ENCODE measurements around the gene CFAP57.
A peak's percentile ranks its signal among the peaks of the same experiment; 100 is the strongest.
"Not testable (repeated sequence)": the region's sequence is repeated elsewhere in the genome, so short reads cannot be mapped to it uniquely, and the experiment has no call there.

The CFAP57 gene

DNA sequence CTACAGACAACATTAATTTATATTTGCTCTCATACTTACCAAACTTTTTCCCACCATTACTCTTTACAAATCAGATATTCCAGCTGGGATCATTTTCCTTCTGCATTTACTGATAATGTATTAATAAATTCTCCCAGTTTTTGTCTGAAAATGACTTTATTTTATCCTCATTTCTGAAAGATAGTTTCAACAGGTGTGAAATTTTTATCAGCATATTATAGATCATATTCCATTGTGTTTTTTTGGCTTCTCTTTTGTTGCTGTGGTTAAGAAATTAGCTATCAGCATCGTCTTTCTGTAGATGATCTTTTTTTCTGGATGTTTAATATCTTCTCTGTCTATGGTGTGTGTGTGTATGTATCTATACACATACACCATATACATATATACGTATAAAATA, 2.7 kb downstream of the CFAP57 start:
- no peak for DNase-seq (ENCODE audit: low spot score)

DNA sequence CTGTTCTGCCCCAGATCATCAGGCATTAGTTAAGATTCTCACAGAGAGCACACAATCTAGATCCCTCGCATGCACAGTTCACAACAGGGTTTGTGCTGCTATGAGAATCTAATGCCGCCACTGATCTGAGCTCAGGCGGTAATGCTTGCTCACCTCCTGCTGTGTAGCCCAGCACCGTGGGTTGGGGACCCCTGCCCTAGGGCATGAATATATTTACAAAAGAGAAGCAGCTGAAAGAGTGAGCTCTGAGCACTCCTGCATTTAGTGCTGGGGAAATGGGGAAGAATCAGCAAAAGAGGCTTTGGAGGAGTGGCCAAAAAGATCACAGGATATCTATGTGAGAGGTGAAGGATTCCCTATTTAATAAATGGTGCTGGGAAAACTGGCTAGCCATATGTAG, 5.6 kb downstream of the CFAP57 start:
- DNase-seq (ENCODE audit: low spot score): no peak

DNA sequence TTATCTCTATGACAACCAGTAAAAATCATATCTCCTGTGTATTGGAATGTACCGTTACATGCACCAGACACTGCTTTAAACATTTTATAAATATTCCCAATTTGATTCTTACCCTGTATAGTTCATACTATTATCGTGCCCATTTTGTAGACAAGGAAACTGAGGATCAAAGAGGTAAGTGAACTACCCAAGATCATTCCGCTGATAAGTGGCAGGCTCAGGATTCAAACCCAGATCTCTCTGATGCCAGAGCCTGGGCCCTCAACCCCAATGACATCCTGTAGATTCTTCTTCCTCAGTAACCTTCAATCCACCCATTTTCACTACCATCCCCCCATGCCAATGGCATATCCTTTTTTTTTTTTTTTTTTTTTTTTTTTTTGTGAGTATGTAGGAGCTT, 12.3 kb downstream of the CFAP57 start:
- no peak for DNase-seq (ENCODE audit: low spot score)

DNA sequence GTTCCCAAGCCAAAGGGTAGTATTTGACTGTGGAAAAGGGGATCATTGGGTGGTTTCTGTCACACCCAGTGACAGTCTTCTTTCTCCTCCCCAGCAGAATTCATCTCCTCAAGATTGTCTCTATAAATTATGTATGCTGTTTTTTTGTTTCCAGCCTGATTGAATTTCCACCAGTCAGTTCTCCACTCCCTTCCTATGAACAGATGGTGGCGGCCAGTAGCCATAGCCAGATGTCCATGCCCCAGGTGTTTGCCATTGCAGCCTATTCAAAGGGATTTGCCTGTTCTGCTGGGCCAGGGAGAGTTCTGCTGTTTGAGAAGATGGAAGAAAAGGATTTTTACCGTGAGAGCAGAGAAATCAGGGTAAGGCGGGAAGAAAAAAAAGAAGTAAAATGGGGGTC, 12.9 kb downstream of the CFAP57 start:
- no peak for DNase-seq (ENCODE audit: low spot score)

DNA sequence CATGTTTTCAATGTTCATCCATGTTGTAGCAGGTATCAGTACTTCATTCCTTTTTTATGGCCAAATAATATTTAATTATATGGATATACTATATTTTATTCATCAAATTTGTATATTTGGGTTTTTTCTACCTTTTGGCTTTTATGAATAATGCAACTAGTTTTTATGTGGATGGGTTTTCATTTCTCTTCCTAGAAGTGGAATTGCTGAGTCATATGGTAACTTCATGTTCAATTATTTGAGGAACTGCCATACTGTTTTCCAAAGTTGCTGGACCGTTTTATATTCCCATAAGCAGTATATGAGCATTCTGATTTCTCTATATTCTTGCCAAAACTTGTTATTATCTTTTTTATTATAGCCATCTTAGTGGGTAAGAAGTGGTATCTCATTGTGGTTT, 16.0 kb downstream of the CFAP57 start:
- DNase-seq (ENCODE audit: low spot score): no peak

DNA sequence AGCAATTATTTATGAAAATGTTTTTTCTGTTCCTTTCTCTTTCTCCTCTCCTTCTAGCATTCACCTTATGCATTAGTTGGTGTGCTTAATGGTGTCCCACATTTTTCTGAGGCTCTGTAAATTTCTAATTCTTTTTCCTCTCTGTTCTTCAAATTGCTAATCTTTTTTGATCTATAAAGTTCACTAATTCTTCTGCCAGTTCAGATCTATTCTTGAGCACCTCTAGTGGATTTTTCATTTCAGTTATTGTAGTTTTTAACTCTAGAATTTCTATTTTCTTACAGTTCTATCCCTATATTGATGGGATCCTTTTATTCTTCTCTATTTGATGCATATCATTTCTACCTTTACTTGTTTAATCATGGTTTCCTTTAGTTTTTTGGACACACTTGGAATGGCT, 22.4 kb downstream of the CFAP57 start:
- no peak for DNase-seq (ENCODE audit: low spot score)

DNA sequence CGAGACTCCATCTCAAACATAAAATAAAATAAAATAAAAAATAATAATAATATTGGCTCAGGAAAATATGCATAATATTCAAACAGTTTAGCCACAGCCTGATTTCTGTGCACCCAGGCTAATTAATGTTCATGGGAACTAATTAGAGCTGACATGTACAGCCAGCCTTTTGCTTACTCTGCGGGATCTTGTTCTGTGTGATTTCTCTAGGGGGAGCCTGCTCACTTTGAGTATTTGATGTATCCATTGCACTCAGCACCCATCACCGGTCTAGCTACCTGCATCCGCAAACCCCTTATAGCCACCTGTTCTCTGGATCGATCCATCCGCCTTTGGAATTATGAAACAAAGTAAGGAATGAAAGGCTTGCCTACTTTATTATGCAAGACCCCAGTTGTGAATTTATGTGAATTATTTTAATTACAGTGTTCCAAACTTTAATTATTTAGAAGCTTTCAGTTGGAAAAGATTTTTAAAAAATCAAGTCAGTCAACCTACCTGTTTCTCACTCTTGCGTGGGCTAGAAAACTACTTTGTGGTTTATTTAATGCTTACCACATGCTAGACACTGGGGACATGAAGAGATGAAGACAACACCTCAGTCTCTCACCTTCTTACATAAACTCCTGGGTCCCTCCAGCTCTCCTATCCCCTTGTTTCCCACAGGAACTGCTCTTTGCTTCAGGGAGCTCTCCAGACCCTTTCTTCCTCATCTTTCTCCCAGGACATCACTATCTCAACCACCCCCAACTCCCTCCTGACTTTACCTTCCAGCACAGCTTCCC, 25.4 kb downstream of the CFAP57 start:
- DNase-seq (ENCODE audit: low spot score): no peak

DNA sequence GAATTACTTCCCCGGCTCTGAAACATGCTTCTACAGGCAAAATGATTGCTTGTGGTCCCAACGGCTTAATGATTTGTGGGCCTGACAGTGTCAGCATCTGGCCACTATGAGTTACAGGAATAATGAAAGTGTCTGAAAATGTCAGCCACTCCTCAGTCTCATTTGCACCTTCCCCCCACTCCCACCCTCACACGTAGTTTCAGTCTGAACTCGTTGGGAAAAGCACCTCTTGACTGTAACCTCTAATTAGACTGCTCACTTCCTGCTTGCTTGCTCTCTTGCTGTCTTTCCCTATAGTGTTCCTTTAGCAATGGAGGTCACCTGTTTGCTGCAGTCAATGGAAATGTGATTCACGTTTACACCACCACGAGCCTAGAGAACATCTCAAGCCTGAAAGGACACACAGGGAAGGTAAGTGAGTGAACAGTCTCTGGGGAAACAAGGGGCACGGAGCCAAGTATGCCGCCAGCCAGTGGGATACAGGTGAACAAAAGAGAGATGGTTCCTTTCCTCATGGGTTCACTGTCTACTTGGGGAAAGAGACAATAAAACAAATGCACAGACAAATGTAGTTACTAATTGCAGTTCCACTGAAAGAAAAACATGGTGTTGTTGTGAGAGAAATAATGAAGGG, 27.1 kb downstream of the CFAP57 start:
- DNase-seq (ENCODE audit: low spot score): no peak

DNA sequence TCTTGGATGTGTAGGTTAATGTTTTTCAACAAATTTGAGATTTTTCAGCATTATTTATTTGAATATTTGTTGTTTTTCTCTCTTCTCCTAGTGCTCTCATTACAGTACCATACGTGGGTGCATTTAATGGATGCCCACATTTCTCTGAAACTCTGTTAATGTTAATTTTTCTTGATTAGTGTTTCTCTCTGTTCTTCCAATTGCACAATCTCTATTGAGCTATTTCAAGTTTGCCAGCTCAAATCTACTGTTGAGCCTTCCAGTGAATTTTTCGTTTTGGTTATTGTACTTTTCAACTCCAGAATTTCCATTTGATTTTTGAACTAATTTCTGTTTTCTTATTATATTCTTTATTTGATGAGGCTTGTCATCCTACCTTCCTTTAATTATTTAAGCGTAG, 31.7 kb downstream of the CFAP57 start:
- DNase-seq (ENCODE audit: low spot score): no peak

DNA sequence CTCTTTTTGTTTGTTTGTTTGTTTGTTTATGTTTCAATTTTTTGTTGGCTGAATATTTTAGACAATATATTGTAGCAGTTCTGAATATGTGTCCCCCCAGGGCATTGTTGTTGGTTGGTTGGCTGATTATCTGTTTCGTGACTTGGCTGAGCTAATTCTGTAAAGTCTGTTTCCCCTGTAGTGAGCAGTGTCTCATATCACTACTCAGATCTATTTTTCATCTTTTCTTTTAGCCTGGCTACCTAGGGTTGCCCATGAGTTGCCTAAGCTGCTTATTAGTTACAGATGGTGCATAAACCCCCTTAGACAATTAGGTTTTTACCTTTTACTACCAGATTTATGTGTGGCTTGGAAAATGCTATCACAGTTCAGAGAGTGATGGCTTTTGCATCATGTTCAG, 32.3 kb downstream of the CFAP57 start:
- DNase-seq (ENCODE audit: low spot score): no peak

DNA sequence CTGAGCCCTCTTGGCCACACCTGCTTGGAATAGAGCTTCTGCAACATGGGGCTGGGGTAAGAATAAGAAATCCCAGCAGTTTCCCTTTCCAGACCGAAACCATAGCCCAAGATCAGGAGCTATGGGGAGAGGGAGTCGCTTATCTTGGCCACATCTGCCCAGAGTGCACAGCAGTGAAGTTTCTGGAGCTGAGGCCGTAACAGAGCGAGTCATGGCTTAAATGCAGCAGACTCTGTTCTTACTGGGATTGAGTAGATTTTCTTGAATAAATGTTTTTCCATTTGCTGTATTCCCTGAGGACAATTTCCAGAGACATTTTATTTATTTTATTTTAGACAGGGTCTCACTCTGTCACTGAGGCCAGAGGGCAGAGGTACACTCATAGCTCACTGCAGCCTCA, 33.5 kb downstream of the CFAP57 start:
- no peak for DNase-seq (ENCODE audit: low spot score)

DNA sequence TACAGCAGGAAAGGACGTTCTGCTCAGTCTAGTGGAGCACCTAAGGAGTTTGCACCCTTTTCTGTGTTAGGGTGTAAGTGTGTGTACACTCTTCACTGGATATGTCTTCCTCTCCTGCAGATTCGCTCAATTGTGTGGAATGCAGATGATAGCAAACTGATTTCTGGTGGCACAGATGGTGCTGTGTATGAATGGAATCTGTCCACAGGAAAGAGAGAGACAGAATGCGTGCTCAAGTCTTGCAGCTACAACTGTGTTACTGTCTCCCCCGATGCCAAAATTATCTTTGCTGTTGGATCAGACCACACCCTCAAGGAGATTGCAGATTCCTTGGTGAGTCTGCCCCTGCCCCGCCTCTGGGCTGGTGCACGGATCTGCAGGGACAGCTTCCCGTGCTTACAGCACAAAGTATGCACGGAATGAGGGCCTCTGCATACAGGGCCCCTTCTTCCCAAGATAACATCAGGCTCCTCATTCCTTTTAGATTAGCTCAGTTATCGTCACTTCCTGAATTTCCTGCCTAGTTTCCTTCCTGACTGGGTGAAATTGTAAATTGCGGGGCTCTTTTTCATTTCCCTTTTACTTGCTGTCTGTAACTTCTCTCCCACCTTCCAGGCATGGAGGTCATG, 34.6 kb downstream of the CFAP57 start:
- peak; percentile 47 for DNase-seq (ENCODE audit: low spot score)

DNA sequence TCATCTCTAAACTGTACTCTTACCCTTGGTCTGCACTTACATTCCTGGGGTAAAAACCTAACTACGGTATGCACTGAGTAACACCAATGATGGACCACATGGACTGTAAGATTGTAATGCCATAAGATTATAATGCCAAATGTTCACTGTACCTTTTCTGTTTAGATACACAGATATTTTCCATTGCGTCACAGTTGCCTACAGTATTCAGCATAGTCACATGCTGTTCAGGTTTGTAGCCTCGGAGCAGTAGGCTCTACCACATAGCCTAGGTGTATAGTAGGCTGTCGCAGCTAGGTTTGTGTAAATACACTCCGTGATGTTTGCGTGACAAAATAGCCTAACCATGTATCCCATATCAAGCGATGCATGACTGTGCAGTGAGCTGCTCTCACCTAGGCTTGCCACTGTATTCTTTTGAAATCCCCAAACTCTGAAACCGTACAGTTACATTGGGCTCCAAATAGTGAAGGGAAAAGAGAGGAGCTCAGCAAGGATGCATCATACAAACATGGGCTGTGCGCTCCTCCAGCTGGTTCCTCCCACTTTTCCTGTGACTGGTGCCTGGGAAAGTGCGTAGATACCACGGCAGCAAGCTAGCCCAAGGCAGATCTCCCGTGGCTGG, 35.2 kb downstream of the CFAP57 start:
- DNase-seq (ENCODE audit: low spot score): no peak

DNA sequence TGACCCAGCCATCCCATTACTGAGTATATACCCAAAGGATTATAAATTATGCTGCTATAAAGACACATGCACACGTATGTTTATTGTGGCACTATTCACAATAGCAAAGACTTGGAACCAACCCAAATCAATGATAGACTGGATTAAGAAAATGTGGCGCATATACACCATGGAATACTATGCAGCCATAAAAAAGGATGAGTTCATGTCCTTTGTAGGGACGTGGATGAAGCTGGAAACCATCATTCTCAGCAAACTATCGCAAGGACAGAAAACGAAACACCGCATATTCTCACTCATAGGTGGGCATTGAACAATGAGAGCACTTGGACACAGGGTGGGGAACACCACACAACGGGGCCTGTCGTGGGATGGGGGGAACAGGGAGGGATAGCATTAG, 36.1 kb downstream of the CFAP57 start:
- DNase-seq (ENCODE audit: low spot score): not testable (repeated sequence)

DNA sequence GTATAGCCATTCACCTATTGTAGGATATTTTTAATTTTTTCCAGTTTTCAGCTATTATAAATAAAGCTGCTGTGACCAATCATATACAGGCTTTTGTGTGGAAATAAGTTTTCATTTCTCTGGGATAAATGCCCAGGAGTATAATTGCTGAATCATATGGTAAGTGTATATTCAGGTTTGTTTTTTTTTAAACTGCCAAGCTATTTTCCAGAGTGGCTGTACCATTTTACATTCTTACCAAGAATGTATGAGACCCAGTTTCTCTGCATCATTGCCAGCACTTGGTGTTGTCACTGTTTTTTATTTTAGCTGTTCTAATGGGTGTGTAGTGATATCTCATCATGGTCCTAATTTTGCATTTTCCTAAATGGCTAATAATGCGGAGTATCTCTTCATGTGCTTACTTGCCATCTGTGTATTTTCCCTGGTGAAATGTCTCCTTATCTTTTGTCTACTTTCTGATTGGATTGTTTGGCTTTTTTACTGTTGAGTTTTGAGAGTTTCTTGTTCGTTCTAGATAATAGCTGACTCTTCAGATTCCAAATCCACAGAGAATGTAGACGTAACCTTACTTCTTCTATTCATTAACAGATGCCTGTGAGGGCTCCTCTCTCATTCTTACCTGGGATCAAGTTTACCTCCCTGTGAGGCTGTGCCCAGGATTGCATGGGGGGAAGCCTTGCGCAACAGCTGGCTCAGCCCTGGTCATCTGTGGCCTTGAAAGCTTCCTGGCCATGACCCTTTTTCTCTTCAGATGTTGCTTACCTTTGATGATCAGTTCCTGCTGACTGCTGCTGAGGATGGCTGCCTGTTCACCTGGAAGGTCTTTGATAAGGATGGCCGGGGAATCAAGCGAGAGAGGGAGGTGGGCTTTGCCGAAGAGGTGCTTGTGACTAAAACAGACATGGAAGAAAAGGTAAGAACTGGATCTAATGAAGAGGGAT, 42.6 kb downstream of the CFAP57 start:
- no peak for DNase-seq (ENCODE audit: low spot score)

DNA sequence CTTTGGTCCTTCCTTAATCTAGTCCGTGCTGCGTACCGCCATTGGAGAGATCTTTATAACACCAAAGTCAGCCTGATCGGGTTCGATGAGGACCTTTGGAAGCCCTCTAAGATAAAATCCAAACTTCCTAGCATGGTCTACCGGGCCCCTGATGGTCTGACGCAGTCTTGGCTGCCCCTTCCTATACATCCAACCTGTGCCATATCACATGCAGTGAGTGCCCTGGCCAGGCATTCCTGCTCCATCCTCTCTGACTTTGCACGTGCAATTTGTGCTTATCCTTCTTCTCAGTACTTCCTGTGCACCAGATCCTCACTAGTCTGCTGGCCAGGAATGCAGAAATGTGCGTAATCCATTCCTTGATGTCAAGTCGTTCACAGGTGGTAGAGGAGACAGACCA, 45.6 kb downstream of the CFAP57 start:
- DNase-seq (ENCODE audit: low spot score): no peak

DNA sequence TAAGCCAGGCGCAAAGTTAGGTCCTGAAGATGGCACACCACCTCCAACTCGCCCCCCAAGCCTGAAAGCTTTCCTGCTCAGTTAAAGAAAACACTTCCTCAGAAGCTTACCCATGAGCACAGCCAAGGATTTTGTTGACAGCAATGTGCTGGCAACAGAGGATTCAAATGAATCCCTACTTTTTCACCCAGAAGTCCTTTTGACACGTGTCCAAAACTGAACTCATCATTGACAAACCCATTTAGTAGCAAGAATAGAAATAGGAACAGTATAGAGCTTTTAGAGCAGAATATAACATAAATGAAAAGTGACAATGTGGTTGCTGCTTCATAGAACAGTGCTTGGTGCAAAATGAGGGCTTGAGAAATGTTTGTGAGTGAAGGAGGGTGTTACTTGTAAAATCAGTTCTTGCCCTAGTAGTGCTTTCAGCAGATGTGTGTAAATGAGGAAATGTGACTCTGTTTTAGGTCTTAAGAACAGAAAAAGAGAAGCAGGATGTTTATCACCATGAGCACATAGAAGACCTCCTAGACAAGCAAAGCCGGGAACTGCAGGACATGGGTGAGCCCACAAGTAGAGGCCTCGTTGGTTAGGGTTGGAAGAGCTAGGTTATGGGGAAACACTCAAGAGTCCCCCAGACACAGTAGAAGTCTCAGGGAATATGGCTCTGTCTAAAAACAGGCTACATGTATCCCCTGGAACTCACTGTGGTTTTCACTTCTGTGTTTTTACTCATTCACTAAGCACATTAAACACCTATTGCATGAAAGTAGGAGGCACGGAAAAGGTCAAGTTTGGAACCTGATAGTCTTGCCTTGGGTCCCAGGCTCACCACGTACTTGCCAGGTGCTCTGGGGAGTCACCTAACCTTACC, 49.0 kb downstream of the CFAP57 start:
- no peak for DNase-seq (ENCODE audit: low spot score)

DNA sequence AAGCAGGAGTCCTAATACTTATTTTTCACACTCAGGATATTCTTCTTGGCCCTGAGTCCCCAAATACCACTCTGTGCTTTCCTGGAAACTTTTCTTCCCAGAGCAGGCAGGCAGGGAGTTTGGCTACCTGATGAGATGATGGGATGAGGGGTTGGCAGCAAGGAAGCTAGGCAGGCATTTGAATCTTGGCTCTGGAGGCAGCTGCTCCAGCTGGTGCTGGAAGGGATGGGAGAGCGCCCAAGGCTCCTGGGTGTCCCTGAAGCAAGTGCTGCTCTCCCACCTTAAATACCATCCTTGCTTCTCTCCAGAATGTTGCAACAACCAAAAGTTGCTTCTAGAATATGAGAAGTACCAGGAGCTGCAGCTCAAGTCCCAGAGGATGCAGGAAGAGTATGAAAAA, 49.7 kb downstream of the CFAP57 start:
- no peak for DNase-seq (ENCODE audit: low spot score)

DNA sequence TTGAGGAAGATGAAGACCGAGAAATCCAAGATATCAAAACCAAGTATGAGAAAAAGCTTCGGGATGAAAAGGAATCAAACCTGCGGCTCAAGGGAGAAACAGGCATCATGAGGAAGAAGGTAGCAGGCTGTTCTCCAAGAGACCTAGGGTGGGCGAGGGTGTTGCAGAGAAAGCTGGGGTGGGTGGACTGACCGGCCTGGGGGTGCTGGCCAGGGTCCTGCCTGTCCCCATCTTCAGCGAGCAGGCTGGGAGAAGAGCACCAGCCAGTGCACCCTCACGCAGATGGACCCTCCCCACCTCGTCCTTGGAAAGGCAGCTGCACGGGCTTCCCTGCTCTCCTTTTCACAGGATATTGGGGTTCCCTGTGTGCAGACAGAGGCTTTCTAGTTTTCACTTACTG, 50.7 kb downstream of the CFAP57 start:
- DNase-seq (ENCODE audit: low spot score): no peak

DNA sequence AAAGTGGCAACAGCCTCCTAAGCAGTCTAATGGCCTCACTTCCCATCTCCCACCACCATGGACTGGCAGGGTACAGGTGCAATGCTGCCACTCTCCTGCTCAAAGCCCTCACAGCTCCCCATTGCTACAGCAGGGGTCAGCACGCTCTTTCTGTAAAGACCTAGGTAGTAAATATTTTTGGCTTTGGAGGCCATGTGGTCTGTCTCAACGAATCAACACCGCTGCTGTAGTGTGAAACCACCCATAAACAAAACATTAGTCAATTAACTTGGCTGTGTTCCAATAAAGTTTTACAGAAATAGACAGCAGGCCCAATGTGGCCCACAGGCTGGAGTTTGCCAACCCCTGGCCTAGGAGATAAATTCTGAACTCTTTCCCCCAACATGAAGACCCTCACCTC, 53.0 kb downstream of the CFAP57 start:
- DNase-seq (ENCODE audit: low spot score): no peak

Measured in HuH-7 (cell line).